HG03039 (cell line): ENCODE data around the gene DNTTIP2.
A peak's percentile ranks its signal among the peaks of the same experiment; 100 is the strongest.
"Not testable (repeated sequence)": the region's sequence is repeated elsewhere in the genome, so short reads cannot be mapped to it uniquely, and the experiment has no call there.

Experiments
- ATAC-seq: cut with Tn5 transposase; IDR thresholded peaks from one replicate; pipeline ENCODE4 v1.9.1; 2021; ENCODE audit warnings: mild to moderate bottlenecking, moderate library complexity; ENCODE audit not compliant: unreplicated experiment

The DNTTIP2 gene

GRCh38 chr1:93876244-93876643 lies 2.8 kb downstream of the DNTTIP2 start:
- no peak for ATAC-seq

GRCh38 chr1:93874025-93874651 lies 4.9 kb downstream of the DNTTIP2 start:
- ATAC-seq = no peak

GRCh38 chr1:93871366-93871765 lies 7.6 kb downstream of the DNTTIP2 start:
- ATAC-seq = no peak

- ATAC-seq = no peak
Observed at GRCh38 chr1:93869653-93870052, 9.4 kb downstream of the DNTTIP2 start.

- not testable (repeated sequence) for ATAC-seq
Observed at GRCh38 chr1:93868492-93868891, 10.5 kb downstream of the DNTTIP2 start.

- no peak for ATAC-seq
Observed at GRCh38 chr1:93865253-93865652, 13.8 kb downstream of the DNTTIP2 start.

GRCh38 chr1:93864175-93864574 lies 14.8 kb downstream of the DNTTIP2 start:
- ATAC-seq = no peak

- not testable (repeated sequence) for ATAC-seq
Observed at GRCh38 chr1:93857653-93858052, 21.4 kb downstream of the DNTTIP2 start.

GRCh38 chr1:93855983-93856382 lies 23.0 kb downstream of the DNTTIP2 start:
- not testable (repeated sequence) for ATAC-seq

- no peak for ATAC-seq
Observed at GRCh38 chr1:93853940-93854339, 25.1 kb downstream of the DNTTIP2 start.

GRCh38 chr1:93851878-93852277 lies 27.1 kb downstream of the DNTTIP2 start:
- ATAC-seq = no peak

- ATAC-seq = no peak
Observed at GRCh38 chr1:93851327-93851712, 27.7 kb downstream of the DNTTIP2 start.

- not testable (repeated sequence) for ATAC-seq
Observed at GRCh38 chr1:93850687-93851326, 28.2 kb downstream of the DNTTIP2 start.

GRCh38 chr1:93848350-93848883 lies 30.6 kb downstream of the DNTTIP2 start:
- no peak for ATAC-seq

- ATAC-seq = peak; percentile 21
Observed at GRCh38 chr1:93847811-93848288, 31.2 kb downstream of the DNTTIP2 start.

- ATAC-seq = peak; percentile 52
Observed at GRCh38 chr1:93846992-93847810, 31.8 kb downstream of the DNTTIP2 start.

GRCh38 chr1:93846206-93846991 lies 32.6 kb downstream of the DNTTIP2 start:
- peak; percentile 40 for ATAC-seq

- ATAC-seq = peak; percentile 7
Observed at GRCh38 chr1:93845538-93846205, 33.3 kb downstream of the DNTTIP2 start.

GRCh38 chr1:93844262-93845045 lies 34.6 kb downstream of the DNTTIP2 start:
- no peak for ATAC-seq
